ENCODE results near the gene GSTA4.
A peak's percentile ranks its signal among the peaks of the same experiment; 100 is the strongest.

Gene GSTA4

GRCh38 chr6:53023323-53023722 lies 28.2 kb upstream of the GSTA4 start:
- no peak overlapping the region for H3K4me3 ChIP-seq (ENCODE audit: low read depth, low read length)
- peaks cover 6% of the 10 kb centered on the region for H3K4me1 ChIP-seq
- no peak for TF ChIP-seq CTCF (IDR thresholded peaks at IDR 0.05; ENCODE audit: low read depth, low read length)
- no peaks in the 10 kb centered on the region for H3K9me3 ChIP-seq
- no peaks in the 10 kb centered on the region for H3K27me3 ChIP-seq
- no peak for DNase-seq
- peaks cover 8% of the 10 kb centered on the region; the same call in 1 of the 2 replicates for H3K36me3 ChIP-seq

DNA sequence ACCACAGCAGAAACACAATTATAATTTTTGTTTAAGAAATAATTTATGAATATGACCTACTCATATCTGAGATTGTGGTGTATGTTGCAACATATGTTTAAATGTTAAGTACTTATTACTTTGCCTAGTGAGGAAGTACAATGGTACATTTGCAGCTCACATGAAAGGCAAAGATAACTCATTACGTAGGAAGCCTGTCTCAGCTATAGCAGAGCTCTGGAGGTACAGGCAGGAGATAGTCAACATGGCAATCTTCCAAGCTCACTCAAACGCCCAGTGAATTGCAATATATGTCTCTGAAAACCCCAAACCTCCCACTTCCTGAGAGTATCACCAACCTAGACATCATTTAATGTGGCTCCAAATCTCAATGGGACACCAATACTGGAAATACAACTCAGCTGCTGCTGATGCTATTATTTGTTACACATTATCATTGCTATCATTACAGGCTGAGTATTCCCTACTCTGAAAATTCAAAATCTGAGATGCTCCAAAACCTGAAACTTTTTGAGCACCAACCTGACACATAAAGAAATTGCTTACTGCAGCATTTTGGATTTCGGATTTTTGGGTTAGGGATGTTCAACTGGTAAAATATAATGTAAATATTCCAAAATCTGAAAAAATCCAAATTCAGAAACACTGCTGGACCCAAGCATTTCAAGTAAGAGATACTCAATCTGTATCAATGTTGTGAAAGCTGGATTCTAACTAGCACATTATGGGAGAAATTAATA lies 25.1 kb upstream of the GSTA4 start:
- TF ChIP-seq CTCF (IDR thresholded peaks at IDR 0.05; ENCODE audit: low read depth, low read length) = no peak
- no peak overlapping the region for H3K4me3 ChIP-seq (ENCODE audit: low read depth, low read length)
- H3K9me3 ChIP-seq = no peaks in the 10 kb centered on the region
- peak; percentile 39 for DNase-seq
- peaks cover 6% of the 10 kb centered on the region for H3K4me1 ChIP-seq
- peaks cover 12% of the 10 kb centered on the region; the same call in 1 of the 2 replicates for H3K36me3 ChIP-seq
- no peaks in the 10 kb centered on the region for H3K27me3 ChIP-seq

GRCh38 chr6:53018446-53018845 lies 23.4 kb upstream of the GSTA4 start:
- no peak overlapping the region for H3K4me3 ChIP-seq (ENCODE audit: low read depth, low read length)
- DNase-seq = no peak
- H3K4me1 ChIP-seq = peaks cover 6% of the 10 kb centered on the region
- no peaks in the 10 kb centered on the region for H3K9me3 ChIP-seq
- no peaks in the 10 kb centered on the region for H3K27me3 ChIP-seq
- H3K36me3 ChIP-seq = peaks cover 14% of the 10 kb centered on the region
- TF ChIP-seq CTCF (IDR thresholded peaks at IDR 0.05; ENCODE audit: low read depth, low read length) = no peak

GRCh38 chr6:53015486-53015885 lies 20.4 kb upstream of the GSTA4 start:
- no peak for DNase-seq
- Histone ChIP-seq H3K9me3 (no peaks in the 10 kb centered on the region), H3K4me1 (peaks cover 6% of the 10 kb centered on the region), H3K27me3 (no peaks in the 10 kb centered on the region), H3K36me3 (peaks cover 44% of the 10 kb centered on the region), H3K4me3 (ENCODE audit: low read depth, low read length) (no peak overlapping the region)
- TF ChIP-seq CTCF (IDR thresholded peaks at IDR 0.05; ENCODE audit: low read depth, low read length) = no peak

DNA sequence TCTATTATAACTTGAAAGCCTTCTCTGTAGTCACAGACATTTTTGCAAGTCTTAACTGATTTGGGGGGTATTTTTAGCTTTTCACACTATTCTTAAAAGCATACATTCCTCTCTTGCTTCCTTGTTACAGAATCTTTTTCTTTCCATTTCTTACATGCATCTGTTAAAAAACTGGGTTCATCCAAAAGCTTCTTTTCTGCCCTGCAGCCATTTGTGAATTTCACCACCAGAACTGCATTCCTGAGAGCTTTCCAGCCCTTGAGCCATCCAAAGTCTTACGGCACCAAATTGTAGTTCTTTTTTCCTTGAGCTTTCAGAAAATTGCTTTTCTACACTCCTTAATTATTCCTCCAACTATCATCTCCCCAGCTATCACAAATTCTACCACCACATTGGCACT lies 19.7 kb upstream of the GSTA4 start:
- no peaks in the 10 kb centered on the region; the same call in 1 of the 2 replicates for H3K4me1 ChIP-seq

More for the DNA sequence above, 19.7 kb upstream of the GSTA4 start:
- H3K9me3 ChIP-seq = no peaks in the 10 kb centered on the region
- H3K27me3 ChIP-seq = no peaks in the 10 kb centered on the region
- no peak overlapping the region for H3K4me3 ChIP-seq (ENCODE audit: low read depth, low read length)
- no peak for DNase-seq
- TF ChIP-seq CTCF (IDR thresholded peaks at IDR 0.05; ENCODE audit: low read depth, low read length) = no peak
- H3K36me3 ChIP-seq = peaks cover 51% of the 10 kb centered on the region
